GM12891 (cell line): Measurements from ENCODE around the gene CALML4.

ENCODE experiments used
- PAX5 ChIP-seq: IDR thresholded peaks from 2 replicates; pipeline ENCODE4 v1.6.1; 2011; ENCODE audit warnings: low read length, moderate library complexity, mild to moderate bottlenecking; ENCODE audit not compliant: insufficient read depth, severe bottlenecking
- POLR2A ChIP-seq: IDR thresholded peaks from 2 replicates; pipeline ENCODE4 v1.6.1; 2011; ENCODE audit warnings: low read depth, low read length, control low read depth
- POLR2AphosphoS5 ChIP-seq: IDR thresholded peaks from 2 replicates; pipeline ENCODE4 v1.6.1; 2011; ENCODE audit warnings: low read depth, low read length, control low read depth
- POU2F2 ChIP-seq: IDR thresholded peaks from 2 replicates; pipeline ENCODE4 v1.6.1; 2011; ENCODE audit warnings: low read depth, mild to moderate bottlenecking, control low read depth, low read length, moderate library complexity
- TAF1 ChIP-seq: IDR thresholded peaks from 2 replicates; pipeline ENCODE4 v1.6.1; 2011; ENCODE audit warnings: low read depth, low read length, control low read depth

DNA sequence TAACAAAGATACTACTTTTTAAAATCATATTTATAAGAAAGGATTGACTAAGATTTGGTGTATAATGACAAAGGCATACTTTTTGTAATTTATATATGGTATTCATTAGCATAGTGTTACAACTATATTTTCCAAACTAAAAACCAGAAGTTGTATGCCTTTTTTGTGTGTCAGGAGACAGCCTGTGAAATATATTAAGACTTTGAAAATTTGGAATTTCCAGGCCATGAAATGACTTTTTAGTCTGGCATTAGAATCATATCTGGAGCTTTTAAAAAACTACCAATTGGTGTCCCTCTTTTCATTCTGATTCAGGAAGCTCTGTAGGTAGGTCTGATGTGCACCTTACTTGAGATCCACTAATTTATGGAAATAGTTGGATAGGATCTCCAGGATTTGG lies 41.9 kb downstream of the CALML4 start:
- TF ChIP-seq POLR2AphosphoS5, result no peak
- no peak for TF ChIP-seq TAF1
- no peak for TF ChIP-seq POLR2A
- TF ChIP-seq PAX5, result no peak
- TF ChIP-seq POU2F2, result no peak
